GM12864 (cell line): Measurements from ENCODE around the gene ZC3H6.
"Not testable (repeated sequence)": the region's sequence is repeated elsewhere in the genome, so short reads cannot be mapped to it uniquely, and the experiment has no call there.

ENCODE experiments used
- DNase-seq: peaks from one replicate; pipeline ENCODE4 v3.0.0-alpha.2; 2011; ENCODE audit warnings: low read depth
- H3K4me3 ChIP-seq: 2 replicates; pipeline ENCODE4 v1.5.1; 2011; ENCODE audit warnings: mild to moderate bottlenecking, low read depth, low read length, control low read depth
- CTCF ChIP-seq: IDR thresholded peaks from 2 replicates; pipeline ENCODE4 v1.5.1; 2011; ENCODE audit warnings: low read depth, mild to moderate bottlenecking, moderate library complexity, low read length, control low read depth, inconsistent platforms; ENCODE audit errors: missing control alignments

The ZC3H6 gene

GRCh38 chr2:112276954-112277353 is 1.6 kb downstream of the ZC3H6 start:
- DNase-seq = no peak
- no peak overlapping the region; the same call in 1 of the 2 replicates for H3K4me3 ChIP-seq
- no peak for TF ChIP-seq CTCF

- DNase-seq = no peak
- TF ChIP-seq CTCF = no peak
- no peak overlapping the region for H3K4me3 ChIP-seq
Observed at GRCh38 chr2:112277596-112278220, 2.3 kb downstream of the ZC3H6 start.

- not testable (repeated sequence) for H3K4me3 ChIP-seq, DNase-seq
Observed at GRCh38 chr2:112282066-112282465, 6.7 kb downstream of the ZC3H6 start.

- not testable (repeated sequence) for DNase-seq, H3K4me3 ChIP-seq
Observed at GRCh38 chr2:112283535-112283934, 8.1 kb downstream of the ZC3H6 start.

- no peak for DNase-seq
- no peak overlapping the region for H3K4me3 ChIP-seq
- no peak for TF ChIP-seq CTCF
Observed at GRCh38 chr2:112290088-112290487, 14.7 kb downstream of the ZC3H6 start.

DNA sequence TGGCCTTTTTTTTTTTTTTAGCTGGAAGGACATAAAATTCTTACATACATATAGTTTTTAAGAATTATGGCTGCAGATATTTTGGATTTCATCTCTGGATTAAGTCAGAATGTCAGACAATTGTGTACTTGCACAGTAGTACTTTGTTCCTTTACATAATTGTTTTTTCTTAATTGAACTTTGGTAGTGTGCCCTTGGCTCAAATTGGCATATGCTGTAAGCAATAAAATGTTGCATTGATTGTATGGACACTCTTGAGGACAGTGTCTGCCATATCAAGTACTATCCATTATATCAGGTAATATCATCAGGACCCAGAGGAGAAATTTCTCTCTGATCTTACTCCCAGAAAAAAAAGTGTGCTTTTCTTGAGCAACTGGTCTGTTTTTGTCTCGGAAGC is 15.3 kb downstream of the ZC3H6 start:
- no peak for DNase-seq
- no peak overlapping the region for H3K4me3 ChIP-seq
- TF ChIP-seq CTCF = no peak

- H3K4me3 ChIP-seq = no peak overlapping the region
- no peak for TF ChIP-seq CTCF
- no peak for DNase-seq
Observed at GRCh38 chr2:112293636-112294401, 18.4 kb downstream of the ZC3H6 start.
